Stimulated activated CD4-positive, alpha-beta T cell treated with anti-CD3 and anti-CD28 coated beads, Interleukin-4, amount 100 ng/mL, for 48 hours (primary cell): ENCODE data around the gene NECAB2.

Experiments
- DNase-seq, 2 donors: peaks; one replicate each; pipeline ENCODE4 v3.0.0-alpha.2; 2020; ENCODE audit warnings: low read depth in 2 of 2

NECAB2 gene

DNA sequence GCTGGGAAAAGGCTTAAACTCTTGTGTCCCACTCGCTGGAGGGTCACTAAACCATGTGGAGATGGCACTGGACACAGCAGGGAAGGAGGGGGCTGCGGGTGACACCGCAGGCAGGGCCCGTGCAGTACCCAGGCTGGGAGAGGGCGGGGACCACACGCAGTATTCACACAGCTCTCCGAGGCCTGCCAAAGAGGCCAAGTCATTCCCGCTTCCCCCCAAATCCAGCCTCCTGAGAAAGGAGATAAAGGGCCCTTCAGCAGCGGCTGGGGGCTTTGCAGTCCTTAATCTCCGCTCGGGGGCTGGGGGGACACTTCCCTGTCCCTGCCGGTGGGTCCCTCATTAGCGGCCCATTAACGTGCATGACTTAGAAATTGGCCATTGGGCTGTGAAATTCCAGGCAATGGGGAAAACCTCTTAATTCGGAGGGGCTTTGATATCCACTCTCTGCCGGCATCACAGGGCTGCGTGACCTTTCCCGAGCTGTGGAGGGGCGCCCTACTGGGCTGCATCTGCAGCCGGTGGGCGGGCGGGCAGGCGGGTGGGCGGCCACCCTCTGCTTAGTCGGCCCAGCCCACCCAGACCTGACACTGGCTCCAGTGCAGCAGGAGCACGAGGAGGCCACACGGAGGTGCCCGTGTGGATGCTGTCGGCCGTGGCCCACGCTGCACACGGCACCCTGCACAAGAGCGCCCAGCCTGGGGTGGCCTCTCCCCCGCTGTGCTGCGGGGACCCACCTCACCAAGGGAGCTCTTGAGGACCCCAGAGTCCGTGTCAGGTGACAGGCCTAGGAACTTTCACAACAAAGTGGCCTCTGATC is 77.2 kb downstream of the NECAB2 start:
- DNase-seq: no peak

DNA sequence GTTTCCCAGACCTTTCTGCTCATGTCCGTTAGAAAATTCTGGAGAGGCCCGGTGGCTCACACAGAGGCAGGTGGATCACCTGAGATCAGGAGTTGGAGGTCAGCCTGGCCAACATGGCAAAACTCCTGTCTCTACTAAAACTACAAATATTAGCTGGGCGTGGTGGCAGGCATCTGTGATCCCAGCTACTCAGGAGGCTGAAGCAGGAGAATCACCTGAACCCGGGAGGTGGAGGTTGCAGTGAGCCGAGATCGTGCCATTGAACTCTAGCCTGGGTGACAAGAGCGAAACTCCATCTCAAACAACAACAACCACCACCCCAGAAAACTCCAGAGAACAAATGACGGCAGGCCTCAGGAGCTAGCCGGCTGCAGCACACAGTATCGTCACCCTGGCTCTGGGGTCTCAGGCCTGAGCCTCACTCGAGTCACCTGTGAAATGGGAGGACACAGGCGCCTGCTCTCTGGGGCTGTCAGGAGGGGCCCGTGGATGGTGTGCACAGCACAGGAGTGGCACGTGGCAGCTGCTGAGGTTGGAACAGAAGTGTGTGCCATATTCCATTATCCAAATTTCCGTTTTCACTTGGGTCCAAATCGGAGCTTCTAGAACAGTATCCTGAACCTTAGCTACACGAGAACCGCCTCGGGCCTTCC is 77.9 kb downstream of the NECAB2 start:
- DNase-seq: no peak

DNA sequence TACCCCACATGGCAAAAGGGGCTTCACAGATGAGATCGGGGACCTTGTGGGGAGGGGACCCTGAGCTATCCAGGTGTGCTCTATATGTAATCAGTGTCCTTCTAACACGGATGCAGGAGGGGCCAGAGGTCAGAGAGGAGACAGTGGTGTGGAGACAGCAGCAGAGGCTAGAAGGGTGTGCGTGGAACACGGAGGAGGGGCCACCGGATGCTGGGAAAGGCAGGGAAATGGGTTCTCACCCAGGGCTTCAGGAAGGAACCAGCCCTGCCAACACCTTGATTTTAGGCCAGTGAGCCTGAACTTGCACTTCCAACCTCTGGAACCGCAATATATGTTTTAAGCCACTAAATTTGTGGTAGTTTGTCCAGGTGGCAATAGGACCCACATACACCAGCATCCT is 79.2 kb downstream of the NECAB2 start:
- no peak for DNase-seq

DNA sequence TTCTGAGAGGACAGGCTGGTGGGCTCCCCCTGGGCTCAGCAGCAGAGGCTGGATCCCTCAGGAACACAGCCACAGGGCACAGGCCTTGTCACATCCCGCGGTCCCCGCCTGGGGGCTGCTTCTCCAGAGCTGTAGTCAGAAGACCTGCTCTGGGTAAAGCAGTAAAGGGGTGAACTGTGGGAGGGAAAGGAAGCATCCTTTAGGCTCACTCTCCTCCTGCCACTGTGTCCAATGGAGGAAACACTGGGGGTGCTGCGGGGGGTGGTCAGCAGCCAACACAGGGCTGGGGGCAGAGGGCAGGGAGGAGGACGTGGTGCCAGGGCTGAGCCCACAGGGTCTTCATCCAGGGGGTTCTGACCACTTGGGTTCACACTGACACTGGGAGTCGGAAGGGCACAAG is 79.6 kb downstream of the NECAB2 start:
- DNase-seq: no peak

DNA sequence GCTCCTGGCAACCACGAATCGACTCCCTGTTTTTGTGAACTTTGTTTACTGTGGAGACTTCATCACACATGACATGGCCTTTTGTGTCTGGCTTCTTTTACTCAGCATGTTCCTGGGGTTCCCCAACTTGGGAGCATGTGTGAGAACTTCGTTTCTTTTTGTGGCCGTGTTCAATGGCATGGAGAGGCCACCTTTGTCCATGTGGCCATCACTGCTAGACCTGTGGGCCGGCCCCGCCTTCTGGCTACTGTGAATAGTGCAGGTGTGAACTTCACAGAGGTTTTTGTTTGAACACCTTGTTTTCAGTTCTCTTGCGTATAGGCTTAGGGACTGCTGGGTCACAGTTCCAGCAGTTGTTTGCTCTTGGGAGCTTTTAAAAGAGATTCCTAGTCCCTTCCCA is 80.2 kb downstream of the NECAB2 start:
- DNase-seq: no peak

DNA sequence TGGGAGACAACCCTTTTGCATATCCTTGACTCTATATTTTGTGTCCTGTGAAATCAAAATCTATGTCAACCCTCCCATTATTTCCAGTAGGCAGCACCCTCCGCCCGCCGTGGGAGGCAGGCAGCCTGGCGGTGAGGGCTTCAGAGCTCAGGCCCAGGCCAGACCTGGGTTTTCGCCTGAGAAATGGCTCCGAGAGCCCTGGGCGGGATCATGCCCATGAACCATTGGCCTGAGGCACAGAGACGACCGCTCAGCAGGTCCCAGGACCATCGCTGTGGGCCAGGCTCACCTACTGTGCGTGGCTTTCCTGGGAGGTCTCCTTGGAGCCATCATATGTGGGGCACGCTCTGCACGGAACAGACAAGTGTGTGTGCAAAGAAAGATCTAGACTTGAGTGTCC is 80.8 kb downstream of the NECAB2 start:
- DNase-seq: no peak

DNA sequence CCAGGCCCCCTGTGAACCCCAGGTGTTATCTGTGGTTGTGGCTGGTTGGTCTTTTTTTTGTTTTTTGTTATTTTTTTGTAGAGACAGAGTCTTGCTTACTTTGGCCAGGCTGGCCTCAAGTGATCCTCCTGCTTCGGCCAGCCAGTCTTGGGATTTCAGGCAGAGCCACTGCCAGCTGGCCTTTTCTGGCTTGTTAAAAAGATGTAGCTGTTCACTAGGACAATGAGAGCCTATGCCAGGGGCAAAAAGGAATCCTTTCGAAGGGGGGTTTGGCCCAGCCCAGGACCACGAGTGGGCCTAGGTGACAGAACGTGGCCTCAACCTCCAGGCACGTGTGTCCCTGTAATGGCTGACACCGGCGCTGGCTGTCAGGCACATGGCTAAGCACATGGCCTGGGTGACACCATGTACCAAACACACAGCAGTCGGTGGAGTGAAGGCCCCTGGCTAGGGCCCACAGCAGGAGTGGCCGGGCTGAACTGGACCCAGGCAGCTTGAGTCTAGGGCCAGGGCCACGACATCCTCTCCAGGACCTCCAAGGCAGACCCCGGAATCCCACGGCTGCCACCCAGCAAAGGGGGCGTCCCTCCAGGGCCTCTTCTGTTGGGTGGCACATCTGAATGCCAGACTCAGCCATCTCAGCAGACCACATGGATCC is 81.5 kb downstream of the NECAB2 start:
- DNase-seq: no peak

DNA sequence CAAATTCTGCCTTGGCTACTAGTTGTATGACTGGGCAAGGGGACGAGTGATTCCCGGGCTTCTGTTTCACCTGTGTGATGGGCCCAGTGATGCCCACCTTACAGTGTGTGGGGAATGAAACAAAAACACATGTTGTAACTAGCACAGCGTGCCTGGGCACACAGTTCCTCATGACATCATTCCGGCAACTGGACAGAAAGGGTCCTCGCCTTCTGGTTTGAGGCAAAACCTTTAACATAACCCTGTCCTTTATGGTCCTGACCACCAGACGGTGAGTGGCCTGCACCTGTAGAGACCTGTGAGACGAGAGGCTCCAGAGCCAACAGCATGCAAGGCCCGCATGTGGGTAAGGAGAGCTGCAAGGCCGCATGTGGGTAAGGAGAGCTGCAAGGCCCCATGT is 82.3 kb downstream of the NECAB2 start:
- no peak for DNase-seq

DNA sequence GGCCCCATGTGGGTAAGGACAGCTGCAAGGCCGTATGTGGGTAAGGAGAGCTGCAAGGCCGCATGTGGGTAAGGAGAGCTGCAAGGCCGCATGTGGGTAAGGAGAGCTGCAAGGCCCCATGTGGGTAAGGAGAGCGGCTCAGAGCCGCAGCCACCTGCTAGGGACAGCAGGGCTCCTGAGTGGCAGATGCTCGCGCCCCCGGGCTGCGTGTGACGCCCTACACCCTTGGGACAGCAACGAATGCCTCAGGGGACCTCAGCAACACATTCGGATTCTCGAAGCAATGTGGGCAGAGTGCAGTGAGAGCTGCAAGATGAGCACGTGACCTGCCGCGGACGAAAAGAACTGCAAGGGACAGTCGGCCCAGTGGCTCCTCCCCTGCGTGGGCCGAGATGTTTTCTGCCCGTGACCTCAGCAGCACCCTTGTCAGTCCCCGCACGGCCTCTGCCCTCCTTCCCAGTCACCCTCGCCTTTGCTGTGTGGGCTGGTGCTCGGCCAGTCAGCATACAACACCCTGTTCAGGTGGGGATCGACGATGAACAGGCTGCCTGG is 84.1 kb downstream of the NECAB2 start:
- no peak for DNase-seq
